Ascending aorta (tissue), 2 donors: Measurements from ENCODE around the gene GIMAP2. TPM values are rescaled to one million over a fixed set of nuclear protein-coding genes. Genes with fewer than 3 reads are reported as not detected.

Source experiments
- DNase-seq, 2 donors: peaks; one replicate each; pipeline ENCODE4 v3.0.0-alpha.2; 2019; ENCODE audit warnings: low spot score in 2 of 2
- H3K27ac ChIP-seq, 2 donors: fragments of 200-600 bp; sonication (generic); one replicate each; pipeline ENCODE4 v1.5.1; 2016 to 2017; ENCODE audit warnings: mild to moderate bottlenecking in 1 of 2
- H3K27me3 ChIP-seq: fragments of 200-600 bp; sonication (generic); one replicate; pipeline ENCODE4 v1.5.1; 2017
- H3K36me3 ChIP-seq, 2 donors: fragments of 200-600 bp; sonication (generic); one replicate each; pipeline ENCODE4 v1.5.1; 2016
- H3K4me1 ChIP-seq, 2 donors: fragments of 200-600 bp; sonication (generic); one replicate each; pipeline ENCODE4 v1.5.1; 2016 to 2017; ENCODE audit warnings: mild to moderate bottlenecking in 1 of 2
- H3K4me3 ChIP-seq, 2 donors: fragments of 200-600 bp; sonication (generic); one replicate each; pipeline ENCODE4 v1.5.1; 2016 to 2017; ENCODE audit warnings: mild to moderate bottlenecking in 1 of 2
- H3K9me3 ChIP-seq, 2 donors: fragments of 200-600 bp; sonication (generic); one replicate each; pipeline ENCODE4 v1.5.1; 2016
- CTCF ChIP-seq, 3 experiments: fragments of 200-600 bp in 2 of 3; fragments of 450-650 bp in 1 of 3; sonication (generic) in 2 of 3; IDR thresholded peaks; one replicate each; pipeline ENCODE4 v1.5.1; 2016 to 2019; ENCODE audit warnings: antibody characterized with exemption in 3 of 3, mild to moderate bottlenecking in 1 of 3, moderate library complexity in 1 of 3
- intact Hi-C: fragments of 100-400 bp; cut with DNase I; formaldehyde crosslinking; loops from one replicate; pipeline ENCODE4 v1.15.1; 2023
- total RNA-seq: library from RNA; depleted of rRNA; stranded (reverse); fragments of >200 nt; gene quantifications from one replicate; pipeline ENCODE4 v1.1.0, GENCODE V29; 2016

GIMAP2 gene
- total RNA-seq, 1 donor from 2014 or later, result 12.3 TPM

GRCh38 chr7:150742286-150742968 is 56.9 kb downstream of the GIMAP2 start:
- TF ChIP-seq CTCF (IDR thresholded peaks at IDR 0.05), result no peak
- no peaks in the 10 kb centered on the region for H3K36me3 ChIP-seq
- intact Hi-C loops, result no loop called here

More at GRCh38 chr7:150742286-150742968, 56.9 kb downstream of the GIMAP2 start:
- Histone ChIP-seq H3K27me3 (no peaks in the 10 kb centered on the region), H3K4me1 (no peaks in the 10 kb centered on the region), H3K27ac (no peak overlapping the region), H3K4me3 (no peak overlapping the region), H3K9me3 (no peaks in the 10 kb centered on the region)
- DNase-seq, result no peak

Other genes starting within 250 kb of the GIMAP2 start
- gene GIMAP8, start 235.1 kb upstream of the GIMAP2 start, total RNA-seq, result 28.3 TPM
- 9.4 TPM for gene GIMAP7, start 170.8 kb upstream of the GIMAP2 start, total RNA-seq
- 29.5 TPM for gene GIMAP4, start 118.3 kb upstream of the GIMAP2 start, total RNA-seq
- 37.6 TPM for gene GIMAP6, start 53.3 kb upstream of the GIMAP2 start, total RNA-seq
- 21.2 TPM for gene GIMAP1, start 30.9 kb downstream of the GIMAP2 start, total RNA-seq
- 89.3 TPM for gene GIMAP5, start 51.7 kb downstream of the GIMAP2 start, total RNA-seq
- gene TMEM176B, start 114.7 kb downstream of the GIMAP2 start, total RNA-seq, result 42.5 TPM
- gene TMEM176A, start 115.1 kb downstream of the GIMAP2 start, total RNA-seq, result 31.5 TPM
- 0.75 TPM for gene AOC1, start 166.8 kb downstream of the GIMAP2 start, total RNA-seq